OCI-LY1 (cell line): ENCODE results near the gene ALDH1L1.

Source experiments
- H2AFZ ChIP-seq: fragments of 200-600 bp; sonication (generic), shearing (Covaris generic); 2 replicates; pipeline ENCODE4 v1.6.0; 2014; ENCODE audit warnings: antibody characterized with exemption, mild to moderate bottlenecking, low read length
- H3F3A ChIP-seq: fragments of 200-600 bp; sonication (generic), shearing (Covaris generic); 2 replicates; pipeline ENCODE4 v1.6.0; 2014; ENCODE audit warnings: mild to moderate bottlenecking, antibody characterized with exemption, low read length, moderate library complexity; ENCODE audit not compliant: insufficient read depth
- H3K27ac ChIP-seq: fragments of 200-600 bp; sonication (generic); 2 replicates; pipeline ENCODE4 v1.5.1; 2014; ENCODE audit warnings: low read length, mixed run types, mild to moderate bottlenecking, low read depth; ENCODE audit not compliant: poor library complexity, severe bottlenecking
- H3K27me3 ChIP-seq: fragments of 200-600 bp; sonication (generic); 2 replicates; pipeline ENCODE4 v1.6.0; 2014; ENCODE audit warnings: antibody characterized with exemption, mild to moderate bottlenecking, low read length, moderate library complexity; ENCODE audit not compliant: insufficient read depth
- H3K36me3 ChIP-seq: fragments of 200-600 bp; sonication (generic); 2 replicates; pipeline ENCODE4 v1.6.1; 2014; ENCODE audit warnings: mild to moderate bottlenecking, antibody characterized with exemption, low read length, moderate library complexity, mixed read lengths; ENCODE audit not compliant: insufficient read depth
- H3K4me1 ChIP-seq: fragments of 200-600 bp; sonication (generic); 2 replicates; pipeline ENCODE4 v1.5.1; 2014; ENCODE audit warnings: mild to moderate bottlenecking, low read length, moderate library complexity; ENCODE audit not compliant: insufficient read depth, severe bottlenecking
- H3K4me2 ChIP-seq: fragments of 200-600 bp; sonication (generic), shearing (Covaris generic); 2 replicates; pipeline ENCODE4 v1.6.1; 2014; ENCODE audit warnings: low read length
- H3K4me3 ChIP-seq: fragments of 200-600 bp; sonication (generic); 2 replicates; pipeline ENCODE4 v1.5.1; 2014; ENCODE audit warnings: low read length, low read depth, mild to moderate bottlenecking, mixed read lengths; ENCODE audit not compliant: poor library complexity, severe bottlenecking
- H3K79me2 ChIP-seq: fragments of 200-600 bp; shearing (Covaris generic); 2 replicates; pipeline ENCODE4 v1.6.1; 2016; ENCODE audit warnings: mixed run types, low read length, mixed read lengths; ENCODE audit not compliant: insufficient read depth
- H3K9ac ChIP-seq: fragments of 200-600 bp; sonication (generic), shearing (Covaris generic); 2 replicates; pipeline ENCODE4 v1.6.1; 2014; ENCODE audit warnings: mild to moderate bottlenecking, low read length, mixed read lengths
- H3K9me2 ChIP-seq: fragments of 200-600 bp; sonication (generic), shearing (Covaris generic); 2 replicates; pipeline ENCODE4 v1.6.1; 2014; ENCODE audit warnings: low read depth, mild to moderate bottlenecking, low read length, mixed read lengths
- H3K9me3 ChIP-seq: fragments of 200-600 bp; shearing (Covaris generic); 2 replicates; pipeline ENCODE4 v1.6.1; 2014; ENCODE audit warnings: low read length, mixed read lengths
- H4K20me1 ChIP-seq: fragments of 200-600 bp; sonication (generic), shearing (Covaris generic); 2 replicates; pipeline ENCODE4 v1.6.0; 2016; ENCODE audit warnings: mild to moderate bottlenecking, low read length; ENCODE audit not compliant: insufficient read depth
- CTCF ChIP-seq: fragments of 200-600 bp; sonication (generic), shearing (Covaris generic); IDR thresholded peaks from 2 replicates; pipeline ENCODE4 v1.5.1; 2017; ENCODE audit warnings: mild to moderate bottlenecking, antibody characterized with exemption, low read length, moderate library complexity, mixed read lengths
- EZH2 ChIP-seq: fragments of 200-600 bp; sonication (generic), shearing (Covaris generic); IDR thresholded peaks from 2 replicates; pipeline ENCODE4 v1.8.0; 2017; ENCODE audit warnings: borderline replicate concordance, mixed run types, mild to moderate bottlenecking, antibody characterized with exemption, low read length, moderate library complexity, mixed read lengths

Gene ALDH1L1

GRCh38 chr3:126152901-126153694 is 27.3 kb downstream of the ALDH1L1 start:
- Histone ChIP-seq H3K9me2 (no peaks in the 10 kb centered on the region), H3K4me2 (no peak overlapping the region), H3K4me3 (no peak overlapping the region), H3F3A (no peaks in the 10 kb centered on the region), H3K9me3 (0 out of 2 replicates have a peak, but pooled peaks cover 4% of the 10 kb centered on the region), H3K79me2 (no peaks in the 10 kb centered on the region), H4K20me1 (no peaks in the 10 kb centered on the region), H3K36me3 (no peaks in the 10 kb centered on the region), H3K27ac (no peak overlapping the region), H3K9ac (no peak overlapping the region), H3K4me1 (peaks cover 5% of the 10 kb centered on the region), H2AFZ (no peak overlapping the region), H3K27me3 (no peaks in the 10 kb centered on the region; the same call in 1 of the 2 replicates)
- no peak for TF ChIP-seq CTCF
- no peak for TF ChIP-seq EZH2

- H3K9ac ChIP-seq = no peak overlapping the region
- no peaks in the 10 kb centered on the region for H3F3A ChIP-seq
- H3K79me2 ChIP-seq = no peaks in the 10 kb centered on the region
- H4K20me1 ChIP-seq = no peaks in the 10 kb centered on the region
- no peak overlapping the region for H2AFZ ChIP-seq
- no peak overlapping the region for H3K4me2 ChIP-seq
- H3K27ac ChIP-seq = no peak overlapping the region
- no peaks in the 10 kb centered on the region; the same call in 1 of the 2 replicates for H3K27me3 ChIP-seq
- 0 out of 2 replicates have a peak, but pooled peaks cover 4% of the 10 kb centered on the region for H3K9me3 ChIP-seq
- no peaks in the 10 kb centered on the region for H3K36me3 ChIP-seq
- peaks cover 5% of the 10 kb centered on the region for H3K4me1 ChIP-seq
- no peaks in the 10 kb centered on the region for H3K9me2 ChIP-seq
- no peak overlapping the region for H3K4me3 ChIP-seq
- TF ChIP-seq EZH2 (no peak), CTCF (no peak)
Observed at GRCh38 chr3:126152458-126152857, 27.9 kb downstream of the ALDH1L1 start.

GRCh38 chr3:126151562-126152302 is 28.7 kb downstream of the ALDH1L1 start:
- Histone ChIP-seq H3K27me3 (no peaks in the 10 kb centered on the region), H3K9me3 (0 out of 2 replicates have a peak, but pooled peaks cover 3% of the 10 kb centered on the region), H2AFZ (no peak overlapping the region), H3K9me2 (no peaks in the 10 kb centered on the region), H3K4me2 (no peak overlapping the region), H3K4me1 (peaks cover 4% of the 10 kb centered on the region), H3K36me3 (no peaks in the 10 kb centered on the region), H4K20me1 (no peaks in the 10 kb centered on the region), H3K4me3 (no peak overlapping the region), H3K79me2 (no peaks in the 10 kb centered on the region), H3K27ac (no peak overlapping the region), H3F3A (no peaks in the 10 kb centered on the region), H3K9ac (no peak overlapping the region)
- TF ChIP-seq EZH2 (no peak), CTCF (no peak)
